CD4-positive, alpha-beta T cell treated with Interleukin-4 for 4 hours (primary cell): ENCODE data around the gene ACACA.

Experiments used
- DNase-seq: peaks from one replicate; pipeline ENCODE4 v3.0.0-alpha.2; 2020

ACACA gene

GRCh38 chr17:37060094-37060493 lies 346.5 kb downstream of the ACACA start:
- DNase-seq = no peak

GRCh38 chr17:37059493-37059892 lies 347.1 kb downstream of the ACACA start:
- DNase-seq = no peak

- no peak for DNase-seq
Observed at GRCh38 chr17:37056622-37057021, 350.0 kb downstream of the ACACA start.

DNA sequence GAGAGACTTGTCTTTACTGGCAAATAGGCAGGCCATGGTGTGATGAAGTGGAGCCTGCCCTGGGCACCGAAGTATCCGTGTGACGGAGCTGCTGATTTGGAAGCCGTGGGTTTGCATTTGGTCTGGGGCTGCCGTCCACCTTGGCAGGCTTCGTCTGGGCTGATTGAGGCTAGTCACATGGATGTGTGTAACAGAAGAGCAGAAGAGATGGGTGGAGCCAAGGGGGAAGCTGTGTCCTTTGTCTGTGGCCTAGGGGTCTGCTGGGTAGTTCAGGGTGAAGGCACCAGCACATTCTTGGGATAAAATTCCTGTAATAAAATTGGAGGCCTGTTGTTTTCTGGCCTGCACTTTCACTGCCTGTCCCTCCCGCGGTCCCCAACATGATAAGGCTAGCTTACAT lies 351.7 kb downstream of the ACACA start:
- DNase-seq = no peak

GRCh38 chr17:37052450-37052849 lies 354.2 kb downstream of the ACACA start:
- DNase-seq = no peak

GRCh38 chr17:37051833-37052232 lies 354.8 kb downstream of the ACACA start:
- DNase-seq = no peak

- DNase-seq = no peak
Observed at GRCh38 chr17:37051381-37051780, 355.3 kb downstream of the ACACA start.

GRCh38 chr17:37050920-37051319 lies 355.7 kb downstream of the ACACA start:
- no peak for DNase-seq

- no peak for DNase-seq
Observed at GRCh38 chr17:37048811-37049210, 357.8 kb downstream of the ACACA start.

DNA sequence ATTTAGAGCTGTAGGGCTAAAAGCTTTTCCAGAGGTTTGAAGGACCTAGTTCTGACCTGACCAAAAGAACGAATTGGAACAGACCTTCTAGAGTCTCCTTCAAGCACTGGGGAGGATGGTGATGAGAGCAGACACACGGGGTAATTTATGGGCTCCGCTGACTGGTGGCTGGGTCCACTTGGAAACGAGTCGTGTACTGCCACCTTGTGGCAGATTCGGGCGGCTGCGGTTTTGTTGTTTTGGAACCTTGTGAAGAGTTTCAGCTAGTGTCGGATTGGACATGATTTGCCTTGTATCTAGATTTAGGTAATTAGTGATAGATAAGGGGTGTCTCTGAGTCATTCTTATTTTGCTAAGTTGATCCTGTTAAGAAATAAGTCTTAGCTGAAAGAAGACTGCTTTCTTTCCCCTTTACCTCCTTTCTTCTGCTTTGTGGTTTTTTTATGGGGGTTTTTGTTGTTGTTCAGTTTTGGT lies 359.0 kb downstream of the ACACA start:
- DNase-seq = peak; percentile 78

DNA sequence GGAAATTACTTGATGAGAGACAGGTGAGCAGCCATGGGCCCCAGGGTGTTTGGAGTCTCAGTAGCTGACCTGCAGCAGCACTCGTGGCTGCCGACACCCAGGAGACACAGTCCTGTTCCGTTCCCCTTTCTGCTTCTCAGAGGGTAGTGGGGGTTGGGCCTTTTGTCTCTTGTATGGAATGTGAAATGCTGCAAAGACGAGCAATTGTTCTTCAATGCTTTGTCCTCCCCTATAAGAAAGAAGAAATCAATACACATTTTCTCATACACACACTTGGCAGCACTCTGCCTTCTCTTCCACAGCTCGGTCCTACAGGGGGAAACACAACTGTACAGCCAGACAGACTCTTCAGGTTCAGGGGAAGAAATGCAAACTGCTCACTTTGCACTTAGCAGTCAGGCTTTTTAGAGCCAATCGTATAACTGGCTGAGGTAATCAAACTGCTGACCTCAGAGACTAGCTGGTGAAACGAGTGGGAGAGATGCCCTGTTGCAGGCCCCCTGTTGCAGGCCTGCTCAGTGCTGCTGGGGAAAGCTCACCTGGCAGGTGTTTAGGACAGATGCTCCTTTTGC lies 361.2 kb downstream of the ACACA start:
- no peak for DNase-seq

GRCh38 chr17:37043201-37043600 lies 363.4 kb downstream of the ACACA start:
- no peak for DNase-seq

- DNase-seq = no peak
Observed at GRCh38 chr17:37041932-37042331, 364.7 kb downstream of the ACACA start.

DNA sequence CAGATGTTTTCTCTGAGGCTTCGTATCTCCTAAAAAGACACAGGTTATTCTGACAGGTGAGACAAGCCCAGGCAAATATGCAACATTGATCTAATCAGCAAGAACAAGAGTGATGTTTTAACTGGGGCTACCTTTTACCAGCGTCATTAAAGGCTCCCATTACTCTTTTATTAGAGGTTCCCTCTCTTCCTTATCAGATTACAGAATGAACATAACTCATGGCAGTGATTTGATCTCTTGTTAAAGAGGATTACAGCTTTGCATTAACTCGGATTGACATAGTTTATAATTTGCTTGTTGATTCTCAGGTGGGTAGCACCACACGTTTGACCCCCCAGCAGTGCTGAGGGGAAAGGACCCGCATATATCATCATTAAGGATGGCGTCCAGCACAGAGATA lies 367.4 kb downstream of the ACACA start:
- DNase-seq = no peak

DNA sequence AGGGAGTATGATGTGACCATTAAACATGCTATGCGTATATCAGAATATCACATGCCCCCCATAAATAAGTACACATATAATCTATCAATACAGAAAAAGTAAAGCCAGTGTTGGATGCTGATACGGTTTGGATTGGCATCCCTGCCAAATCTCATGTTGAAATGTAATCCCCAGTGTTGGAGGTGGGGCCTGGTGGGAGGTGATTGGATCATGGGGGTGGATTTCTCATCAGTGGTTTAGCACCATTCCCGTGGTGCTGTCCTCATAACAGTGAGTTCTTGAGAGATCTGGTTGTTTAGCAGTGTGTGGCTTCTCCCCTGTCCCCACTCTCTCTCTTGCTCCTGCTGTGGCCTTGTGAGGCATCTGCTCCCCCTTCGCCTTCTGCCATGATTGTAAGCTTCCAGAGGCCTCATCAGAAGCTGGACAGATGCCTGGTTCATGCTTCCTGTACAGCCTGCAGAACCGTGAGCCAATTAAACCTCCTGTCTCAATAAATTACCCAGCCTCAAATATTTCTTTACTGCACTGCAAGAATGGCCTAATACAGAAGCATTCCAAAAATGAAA lies 369.0 kb downstream of the ACACA start:
- DNase-seq = no peak
